Liver (tissue), 9 donors: ENCODE data around the gene S100A1. TPM values are rescaled to one million over a fixed set of nuclear protein-coding genes. Genes with fewer than 3 reads are reported as not detected.

ENCODE experiments used
- DNase-seq: peaks from one replicate; pipeline ENCODE4 v3.0.0-alpha.2; 2017; ENCODE audit warnings: low spot score
- H3K27ac ChIP-seq, 2 donors: one replicate each; pipeline ENCODE4 v1.7.0; 2013; ENCODE audit warnings: inconsistent platforms in 2 of 2, low read length in 2 of 2, control low read depth in 1 of 2, low read depth in 1 of 2, mild to moderate bottlenecking in 1 of 2
- H3K27me3 ChIP-seq, 4 donors: one replicate each; pipeline versions ENCODE4 v1.6.1 to v1.7.0; 2013; ENCODE audit warnings: low read length in 3 of 4, inconsistent platforms in 1 of 4, mild to moderate bottlenecking in 1 of 4, moderate library complexity in 1 of 4; ENCODE audit not compliant: control insufficient read depth in 4 of 4, insufficient read depth in 4 of 4
- H3K36me3 ChIP-seq, 4 donors: one replicate each; pipeline versions ENCODE4 v1.6.1 to v1.7.0; 2013; ENCODE audit warnings: low read length in 3 of 4, mild to moderate bottlenecking in 3 of 4, low read depth in 1 of 4, moderate library complexity in 1 of 4; ENCODE audit not compliant: control insufficient read depth in 4 of 4, insufficient read depth in 3 of 4
- H3K4me1 ChIP-seq, 4 donors: one replicate each; pipeline versions ENCODE4 v1.6.1 to v1.7.0; 2013; ENCODE audit warnings: low read length in 3 of 4, mild to moderate bottlenecking in 3 of 4, moderate library complexity in 1 of 4; ENCODE audit not compliant: control insufficient read depth in 4 of 4, insufficient read depth in 4 of 4
- H3K4me3 ChIP-seq, 3 donors: one replicate each; pipeline versions ENCODE4 v1.6.1 to v1.7.0; 2013; ENCODE audit warnings: low read length in 3 of 3, control low read depth in 1 of 3, low read depth in 1 of 3, mild to moderate bottlenecking in 1 of 3
- H3K9ac ChIP-seq, 2 donors: one replicate each; pipeline ENCODE4 v1.7.0; 2013; ENCODE audit warnings: low read length in 2 of 2, mild to moderate bottlenecking in 2 of 2, moderate library complexity in 2 of 2, control low read depth in 1 of 2, low read depth in 1 of 2
- H3K9me3 ChIP-seq, 4 donors: one replicate each; pipeline versions ENCODE4 v1.6.1 to v1.7.0; 2013; ENCODE audit warnings: low read length in 3 of 4; ENCODE audit not compliant: control insufficient read depth in 4 of 4
- EGR1 ChIP-seq, 2 donors: IDR thresholded peaks; 2 replicates each; pipeline ENCODE4 v1.6.1; 2016 to 2018; ENCODE audit warnings: antibody characterized with exemption in 2 of 2, low read depth in 2 of 2
- FOXA1 ChIP-seq: IDR thresholded peaks from 2 replicates; pipeline ENCODE4 v1.6.1; 2016; ENCODE audit warnings: antibody characterized with exemption
- FOXA2 ChIP-seq: IDR thresholded peaks from 2 replicates; pipeline ENCODE4 v1.6.1; 2016; ENCODE audit warnings: antibody characterized with exemption
- GABPA ChIP-seq, 2 donors: IDR thresholded peaks in 1 of 2; conservative IDR thresholded peaks in 1 of 2; 2 replicates each; pipeline ENCODE4 v1.6.1; 2016; ENCODE audit warnings: antibody characterized with exemption in 2 of 2, mild to moderate bottlenecking in 1 of 2, moderate library complexity in 1 of 2
- HNF4A ChIP-seq, 2 donors: conservative IDR thresholded peaks; 2 replicates each; pipeline ENCODE4 v1.6.1; 2016; ENCODE audit warnings: antibody characterized with exemption in 2 of 2, mild to moderate bottlenecking in 2 of 2
- HNF4G ChIP-seq: IDR thresholded peaks from 2 replicates; pipeline ENCODE4 v1.6.1; 2016; ENCODE audit warnings: antibody characterized with exemption
- JUND ChIP-seq, 2 donors: IDR thresholded peaks; 2 replicates each; pipeline ENCODE4 v1.6.1; 2016; ENCODE audit warnings: antibody characterized with exemption in 2 of 2
- NR2F2 ChIP-seq: IDR thresholded peaks from 2 replicates; pipeline ENCODE4 v1.6.1; 2016; ENCODE audit warnings: antibody characterized with exemption
- RAD21 ChIP-seq, 2 donors: IDR thresholded peaks; 2 replicates each; pipeline ENCODE4 v1.6.1; 2016; ENCODE audit warnings: antibody characterized with exemption in 2 of 2, mild to moderate bottlenecking in 2 of 2
- RXRA ChIP-seq, 2 donors: IDR thresholded peaks; 2 replicates each; pipeline ENCODE4 v1.6.1; 2017 to 2018; ENCODE audit warnings: antibody characterized with exemption in 2 of 2, mild to moderate bottlenecking in 1 of 2
- SP1 ChIP-seq: IDR thresholded peaks from 2 replicates; pipeline ENCODE4 v1.6.1; 2018; ENCODE audit warnings: antibody characterized with exemption, mild to moderate bottlenecking
- TAF1 ChIP-seq: conservative IDR thresholded peaks from 2 replicates; pipeline ENCODE4 v1.6.1; 2016; ENCODE audit warnings: antibody characterized with exemption, mild to moderate bottlenecking
- YY1 ChIP-seq: IDR thresholded peaks from 2 replicates; pipeline ENCODE4 v1.6.1; 2016; ENCODE audit warnings: antibody characterized with exemption, mild to moderate bottlenecking
- WGBS: extraction: QIAGEN DNeasy Blood & Tissue Kit; methylation state at CpG from one replicate; pipeline ENCODE4 v1.1.7; 2013; 5-methylcytosine and 5-hydroxymethylcytosine counted together
- polyA plus RNA-seq, 2 donors: library from polyadenylated mRNA; stranded (reverse) in 1 of 2; unstranded in 1 of 2; fragments of 200-250 nt in 1 of 2; fragments of >200 nt in 1 of 2; fragmentation: Nextera tagmentation in 1 of 2; extraction: Ambion mirVana in 1 of 2; gene quantifications; one replicate each; pipeline versions ENCODE4 v1.2.1 to v1.2.3, GENCODE V29; 2013 to 2015
- total RNA-seq, 2 donors: library from RNA; depleted of rRNA; stranded (reverse); fragments of >200 nt; gene quantifications; one replicate each; pipeline ENCODE4 v1.2.3, GENCODE V29; 2014
- TF ChIP-seq, protein P1 (sequence below): IDR thresholded peaks from 2 replicates; pipeline ENCODE4 v1.6.1; 2016; ENCODE audit warnings: antibody characterized with exemption, mild to moderate bottlenecking
- TF ChIP-seq, protein P2 (sequence below): IDR thresholded peaks from 2 replicates; pipeline ENCODE4 v1.6.1; 2016; ENCODE audit warnings: antibody characterized with exemption
- TF ChIP-seq, protein P3 (sequence below): IDR thresholded peaks from 2 replicates; pipeline ENCODE4 v1.6.1; 2016; ENCODE audit warnings: antibody characterized with exemption
- TF ChIP-seq, protein P4 (sequence below): fragments of 150-350 bp; IDR thresholded peaks from 2 replicates; pipeline ENCODE4 v1.5.1; 2017; ENCODE audit warnings: improper control_type of control experiment, low read depth, low read length; ENCODE audit not compliant: missing input control
- TF ChIP-seq, protein P5 (sequence below): IDR thresholded peaks from 2 replicates; pipeline ENCODE4 v1.6.1; 2016; ENCODE audit warnings: antibody characterized with exemption
- donor health status: healthy.
- donor health status: healthy.
- donor health status: healthy.
- donor health status: healthy.
- donor health status: healthy.

Gene S100A1
- total and polyA plus RNA-seq, 4 donors = 0.21 to 0.33 (median 0.29) TPM

DNA sequence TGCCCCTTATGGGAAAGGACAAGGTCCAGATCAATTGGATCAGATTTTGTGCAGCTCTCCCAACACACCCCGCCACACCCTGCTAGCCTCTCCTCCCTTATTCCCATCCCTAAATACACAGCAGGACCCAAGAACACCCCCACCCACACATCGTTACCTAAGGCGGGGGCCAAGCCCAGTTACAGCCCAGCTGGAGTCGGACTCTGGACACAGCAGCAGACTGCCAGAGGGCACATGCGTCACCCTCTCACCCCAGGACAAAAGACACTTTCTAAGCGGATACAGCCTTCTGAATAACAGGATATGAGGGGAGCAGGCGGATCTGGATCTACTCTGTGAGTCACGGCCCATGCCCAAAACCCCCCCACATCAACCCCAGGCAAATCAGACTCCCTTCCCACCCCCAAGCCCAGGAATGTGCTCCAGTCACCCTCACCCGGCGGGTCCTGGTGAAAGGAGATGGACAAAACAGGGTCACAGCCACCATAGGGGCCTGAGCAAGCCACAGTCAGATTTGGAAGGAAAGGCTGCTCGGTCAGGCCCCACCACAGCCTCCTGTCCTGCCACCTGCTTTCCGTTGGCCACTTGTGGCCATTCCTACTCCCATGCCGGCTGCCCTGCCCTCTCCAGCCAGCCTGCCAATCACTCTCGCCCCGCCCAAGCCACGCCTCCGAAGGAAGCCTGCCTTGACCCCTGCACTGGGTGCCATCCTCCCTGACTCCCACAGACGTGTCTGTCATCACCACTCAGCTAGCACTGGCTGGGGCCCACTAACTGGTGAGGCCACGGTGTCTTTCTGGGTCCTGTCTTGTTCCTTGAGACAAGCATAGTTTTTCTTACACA lies 19.3 kb upstream of the S100A1 start:
- peak; percentile 75 for DNase-seq
- peak overlapping the region; percentile 94 to 99 for H3K27ac ChIP-seq
- H3K27me3 ChIP-seq = no peaks in the 10 kb centered on the region
- H3K9ac ChIP-seq = peak overlapping the region; percentile 61 to 94
- no peaks in the 10 kb centered on the region for H3K9me3 ChIP-seq
- WGBS = 14% methylated on average over 19 of the region's 19 CpGs
- peaks cover 0 to 10% (median 5%) of the 10 kb centered on the region in 4 donors for H3K36me3 ChIP-seq
- H3K4me3 ChIP-seq = peak overlapping the region; percentile 21 to 62 (median 51)
- TF ChIP-seq, protein P1, sequence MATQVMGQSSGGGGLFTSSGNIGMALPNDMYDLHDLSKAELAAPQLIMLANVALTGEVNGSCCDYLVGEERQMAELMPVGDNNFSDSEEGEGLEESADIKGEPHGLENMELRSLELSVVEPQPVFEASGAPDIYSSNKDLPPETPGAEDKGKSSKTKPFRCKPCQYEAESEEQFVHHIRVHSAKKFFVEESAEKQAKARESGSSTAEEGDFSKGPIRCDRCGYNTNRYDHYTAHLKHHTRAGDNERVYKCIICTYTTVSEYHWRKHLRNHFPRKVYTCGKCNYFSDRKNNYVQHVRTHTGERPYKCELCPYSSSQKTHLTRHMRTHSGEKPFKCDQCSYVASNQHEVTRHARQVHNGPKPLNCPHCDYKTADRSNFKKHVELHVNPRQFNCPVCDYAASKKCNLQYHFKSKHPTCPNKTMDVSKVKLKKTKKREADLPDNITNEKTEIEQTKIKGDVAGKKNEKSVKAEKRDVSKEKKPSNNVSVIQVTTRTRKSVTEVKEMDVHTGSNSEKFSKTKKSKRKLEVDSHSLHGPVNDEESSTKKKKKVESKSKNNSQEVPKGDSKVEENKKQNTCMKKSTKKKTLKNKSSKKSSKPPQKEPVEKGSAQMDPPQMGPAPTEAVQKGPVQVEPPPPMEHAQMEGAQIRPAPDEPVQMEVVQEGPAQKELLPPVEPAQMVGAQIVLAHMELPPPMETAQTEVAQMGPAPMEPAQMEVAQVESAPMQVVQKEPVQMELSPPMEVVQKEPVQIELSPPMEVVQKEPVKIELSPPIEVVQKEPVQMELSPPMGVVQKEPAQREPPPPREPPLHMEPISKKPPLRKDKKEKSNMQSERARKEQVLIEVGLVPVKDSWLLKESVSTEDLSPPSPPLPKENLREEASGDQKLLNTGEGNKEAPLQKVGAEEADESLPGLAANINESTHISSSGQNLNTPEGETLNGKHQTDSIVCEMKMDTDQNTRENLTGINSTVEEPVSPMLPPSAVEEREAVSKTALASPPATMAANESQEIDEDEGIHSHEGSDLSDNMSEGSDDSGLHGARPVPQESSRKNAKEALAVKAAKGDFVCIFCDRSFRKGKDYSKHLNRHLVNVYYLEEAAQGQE = peak; percentile 89
- TF ChIP-seq RAD21 (IDR thresholded peaks at IDR 0.05) (peak; percentile 17 to 52), SP1 (peak; percentile 90), EGR1 (IDR thresholded peaks at IDR 0.05; ENCODE audit: low read depth in 2 of 2) (peak; percentile 39 to 82), HNF4A (conservative IDR thresholded peaks at IDR 0.05) (peak; percentile 91 to 94), FOXA2 (peak; percentile 74), NR2F2 (no peak), HNF4G (peak; percentile 84), FOXA1 (peak; percentile 64), JUND (IDR thresholded peaks at IDR 0.05) (peak; percentile 84 to 92), TAF1 (peak; percentile 73), RXRA (IDR thresholded peaks at IDR 0.05) (peak; percentile 73 to 79), YY1 (peak; percentile 89), GABPA (IDR thresholded peaks at IDR 0.05 in 1 of 2, conservative IDR thresholded peaks at IDR 0.05 in 1 of 2) (peak in 1 of 2 donors; percentile 82)
- TF ChIP-seq, protein P2, sequence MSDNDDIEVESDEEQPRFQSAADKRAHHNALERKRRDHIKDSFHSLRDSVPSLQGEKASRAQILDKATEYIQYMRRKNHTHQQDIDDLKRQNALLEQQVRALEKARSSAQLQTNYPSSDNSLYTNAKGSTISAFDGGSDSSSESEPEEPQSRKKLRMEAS = peak; percentile 75
- TF ChIP-seq, protein P3, sequence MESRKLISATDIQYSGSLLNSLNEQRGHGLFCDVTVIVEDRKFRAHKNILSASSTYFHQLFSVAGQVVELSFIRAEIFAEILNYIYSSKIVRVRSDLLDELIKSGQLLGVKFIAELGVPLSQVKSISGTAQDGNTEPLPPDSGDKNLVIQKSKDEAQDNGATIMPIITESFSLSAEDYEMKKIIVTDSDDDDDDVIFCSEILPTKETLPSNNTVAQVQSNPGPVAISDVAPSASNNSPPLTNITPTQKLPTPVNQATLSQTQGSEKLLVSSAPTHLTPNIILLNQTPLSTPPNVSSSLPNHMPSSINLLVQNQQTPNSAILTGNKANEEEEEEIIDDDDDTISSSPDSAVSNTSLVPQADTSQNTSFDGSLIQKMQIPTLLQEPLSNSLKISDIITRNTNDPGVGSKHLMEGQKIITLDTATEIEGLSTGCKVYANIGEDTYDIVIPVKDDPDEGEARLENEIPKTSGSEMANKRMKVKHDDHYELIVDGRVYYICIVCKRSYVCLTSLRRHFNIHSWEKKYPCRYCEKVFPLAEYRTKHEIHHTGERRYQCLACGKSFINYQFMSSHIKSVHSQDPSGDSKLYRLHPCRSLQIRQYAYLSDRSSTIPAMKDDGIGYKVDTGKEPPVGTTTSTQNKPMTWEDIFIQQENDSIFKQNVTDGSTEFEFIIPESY = peak; percentile 31
- TF ChIP-seq, protein P4, sequence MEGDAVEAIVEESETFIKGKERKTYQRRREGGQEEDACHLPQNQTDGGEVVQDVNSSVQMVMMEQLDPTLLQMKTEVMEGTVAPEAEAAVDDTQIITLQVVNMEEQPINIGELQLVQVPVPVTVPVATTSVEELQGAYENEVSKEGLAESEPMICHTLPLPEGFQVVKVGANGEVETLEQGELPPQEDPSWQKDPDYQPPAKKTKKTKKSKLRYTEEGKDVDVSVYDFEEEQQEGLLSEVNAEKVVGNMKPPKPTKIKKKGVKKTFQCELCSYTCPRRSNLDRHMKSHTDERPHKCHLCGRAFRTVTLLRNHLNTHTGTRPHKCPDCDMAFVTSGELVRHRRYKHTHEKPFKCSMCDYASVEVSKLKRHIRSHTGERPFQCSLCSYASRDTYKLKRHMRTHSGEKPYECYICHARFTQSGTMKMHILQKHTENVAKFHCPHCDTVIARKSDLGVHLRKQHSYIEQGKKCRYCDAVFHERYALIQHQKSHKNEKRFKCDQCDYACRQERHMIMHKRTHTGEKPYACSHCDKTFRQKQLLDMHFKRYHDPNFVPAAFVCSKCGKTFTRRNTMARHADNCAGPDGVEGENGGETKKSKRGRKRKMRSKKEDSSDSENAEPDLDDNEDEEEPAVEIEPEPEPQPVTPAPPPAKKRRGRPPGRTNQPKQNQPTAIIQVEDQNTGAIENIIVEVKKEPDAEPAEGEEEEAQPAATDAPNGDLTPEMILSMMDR = no peak
- TF ChIP-seq, protein P5, sequence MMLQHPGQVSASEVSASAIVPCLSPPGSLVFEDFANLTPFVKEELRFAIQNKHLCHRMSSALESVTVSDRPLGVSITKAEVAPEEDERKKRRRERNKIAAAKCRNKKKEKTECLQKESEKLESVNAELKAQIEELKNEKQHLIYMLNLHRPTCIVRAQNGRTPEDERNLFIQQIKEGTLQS = peak; percentile 56
- peaks cover 12 to 42% (median 31%) of the 10 kb centered on the region in 4 donors for H3K4me1 ChIP-seq
